COR-L47 (cell line): Measurements from ENCODE around the gene HCRTR1.

Source experiments
- DNase-seq: peaks from one replicate; lab custom pipeline; 2025; lab: John Stamatoyannopoulos, UW

HCRTR1 gene

DNA sequence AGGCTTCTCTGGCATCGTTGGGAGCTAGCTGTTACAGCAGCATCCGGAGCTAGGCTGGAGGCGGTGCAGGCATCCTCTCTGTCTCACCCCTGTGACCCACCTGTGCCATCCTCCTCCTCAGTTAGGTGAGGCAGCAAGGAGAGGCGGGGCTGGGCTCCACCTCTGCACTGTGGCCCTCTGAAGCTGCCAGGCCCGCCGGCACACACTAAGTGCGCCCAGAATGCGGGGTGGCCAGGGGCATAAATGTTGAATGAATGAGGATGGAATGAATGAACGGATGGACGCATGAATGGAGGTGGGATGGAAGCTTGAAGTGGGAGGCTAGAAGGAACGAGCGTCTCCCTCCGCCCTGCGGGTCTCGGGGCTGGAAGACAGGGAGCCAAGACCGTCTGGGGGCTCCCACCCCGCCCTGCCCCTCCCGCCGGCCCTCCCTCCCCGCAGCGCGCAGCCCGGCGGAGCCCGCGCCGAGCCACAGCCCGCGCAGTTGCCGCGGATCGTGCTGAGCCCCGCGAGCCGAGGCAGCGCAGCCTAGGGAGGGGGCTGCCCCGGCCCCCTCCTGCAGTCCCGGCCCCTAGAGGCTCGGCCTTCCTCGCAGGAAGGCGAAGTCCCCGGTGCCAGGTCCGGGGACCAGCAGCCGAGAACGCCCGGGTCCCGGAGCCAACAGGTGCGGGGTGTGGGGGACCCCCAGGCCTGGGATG, at the start of gene HCRTR1:
Gene HCRTR1, plus strand, starts transcription at position 472 of the 698 bp plus-strand sequence. CDS start 1,504 bp downstream, outside the sequence.
- DNase-seq, result no peak

DNA sequence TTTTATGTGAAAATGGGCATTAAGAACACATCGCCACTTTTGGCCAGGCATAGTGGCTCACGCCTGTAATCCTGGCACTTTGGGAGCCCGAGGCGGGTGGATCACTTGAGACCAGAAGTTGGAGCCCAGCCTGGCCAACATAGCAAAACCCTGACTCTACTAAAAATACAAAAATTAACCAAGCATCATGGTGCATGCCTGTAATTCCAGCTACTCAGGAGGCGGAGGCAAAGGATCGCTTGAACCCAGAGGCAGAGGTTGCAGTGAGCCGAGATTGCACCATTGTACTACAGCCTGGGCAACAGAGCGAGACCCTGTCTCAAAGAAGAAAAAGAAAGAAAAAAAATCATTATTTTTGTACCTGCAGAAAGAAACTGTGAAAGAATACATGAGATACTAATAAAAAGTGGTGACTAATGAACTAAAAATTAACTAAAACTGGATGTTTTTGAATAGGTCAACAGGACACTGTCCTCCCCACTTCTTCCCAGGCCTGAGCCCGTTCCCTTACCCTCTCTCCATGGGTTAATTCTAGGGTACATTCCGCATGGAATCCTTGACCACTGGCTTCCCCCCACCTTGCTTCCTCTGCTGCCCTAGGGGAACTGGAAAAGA, 49.4 kb upstream of the HCRTR1 start:
- no peak for DNase-seq

DNA sequence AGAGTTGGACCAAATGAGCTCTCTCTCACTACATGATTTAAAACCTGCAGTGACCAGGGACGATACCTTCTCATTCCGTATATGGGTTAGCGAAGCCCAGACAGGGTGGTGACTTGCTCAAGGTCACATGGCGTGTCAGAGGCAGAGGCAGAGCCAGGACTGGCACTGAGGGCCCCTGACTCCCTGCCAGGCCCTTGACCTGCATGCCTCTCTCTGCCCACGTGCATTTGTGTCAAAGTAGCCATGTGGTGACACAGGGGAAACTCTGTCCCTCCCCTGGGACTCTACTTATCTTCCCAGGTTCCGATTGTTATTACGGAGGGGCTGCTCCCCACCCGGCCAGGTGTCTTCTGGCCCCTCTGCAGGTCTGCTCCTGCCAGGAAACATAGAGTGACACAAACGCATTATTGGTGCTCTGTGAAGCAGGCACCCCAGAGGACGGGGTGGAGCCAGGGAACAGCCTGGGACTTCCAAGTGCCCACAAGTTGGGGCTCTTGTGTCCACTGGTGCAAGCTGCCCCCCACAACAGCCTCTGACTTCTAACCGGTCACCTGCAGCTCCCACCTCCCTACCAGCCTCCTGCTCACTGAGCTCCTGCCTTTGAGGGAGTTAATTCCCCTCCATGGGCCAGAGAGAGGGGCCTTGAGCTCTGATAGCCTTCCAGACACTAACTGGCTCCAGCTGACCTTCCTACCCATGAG, 48.4 kb upstream of the HCRTR1 start:
- DNase-seq, result no peak

DNA sequence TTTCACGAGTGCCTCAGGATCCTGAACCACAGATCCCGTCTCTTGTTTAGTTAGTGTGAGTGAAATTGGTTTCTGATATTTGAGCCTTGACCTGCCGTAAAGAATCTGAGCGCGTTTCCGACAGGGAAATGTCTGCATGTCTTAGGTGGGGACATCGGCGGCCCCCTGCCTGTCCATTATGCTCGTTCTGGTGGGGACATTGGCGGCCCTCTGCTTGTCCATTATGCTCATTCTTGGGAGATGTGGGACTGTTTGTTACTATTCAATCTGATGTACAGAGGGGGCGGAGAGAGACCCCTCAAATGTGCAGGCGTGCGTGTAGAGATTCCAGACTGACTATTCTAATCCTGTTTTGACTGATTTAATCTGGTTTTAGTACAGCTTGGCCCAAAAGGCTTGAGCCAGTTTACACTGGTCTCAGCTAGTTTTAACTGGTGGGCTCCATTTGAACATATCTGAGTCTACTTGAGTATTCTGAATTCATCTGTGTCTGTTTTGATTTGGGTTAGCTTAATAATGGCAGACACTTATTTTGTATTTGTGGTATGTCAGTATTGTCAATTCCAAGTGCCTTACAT, 47.8 kb upstream of the HCRTR1 start:
- DNase-seq, result no peak

DNA sequence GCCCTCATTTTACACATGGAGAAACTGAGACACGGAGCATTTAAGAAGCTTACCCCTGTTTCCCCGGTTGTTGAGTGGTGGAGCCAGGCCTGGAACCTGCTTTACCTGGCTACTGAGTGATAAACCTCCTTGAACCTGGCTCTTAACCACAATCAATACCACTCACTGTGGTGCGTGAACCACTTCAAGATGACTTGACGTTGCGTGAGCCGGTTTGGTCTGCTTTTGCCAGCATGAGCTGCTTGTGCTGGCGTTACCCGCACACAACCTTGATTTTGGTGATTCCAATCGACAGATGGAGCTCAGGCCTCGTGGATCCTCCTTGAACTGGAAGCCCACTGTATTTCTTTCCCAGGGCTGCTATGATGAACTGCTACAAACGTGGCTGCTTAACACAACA, 47.3 kb upstream of the HCRTR1 start:
- DNase-seq, result no peak

DNA sequence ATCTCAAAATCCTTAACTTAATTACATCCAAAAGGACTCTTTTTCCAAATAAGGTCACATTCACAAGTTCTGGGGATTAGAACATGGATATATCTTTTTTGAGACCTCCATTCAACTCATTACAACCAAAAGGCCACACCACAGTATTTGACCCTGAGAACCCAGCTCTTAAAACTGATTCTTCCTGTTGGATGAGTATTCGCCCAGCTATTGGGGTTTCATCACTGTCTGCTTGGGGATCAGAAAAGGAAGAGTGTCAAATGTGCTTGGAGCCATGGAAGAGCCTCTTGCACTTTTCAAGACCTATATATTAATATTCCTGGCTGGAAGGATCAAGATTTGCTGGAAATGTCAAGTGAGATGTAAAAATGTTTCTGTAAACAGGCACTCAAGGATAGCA, 46.6 kb upstream of the HCRTR1 start:
- DNase-seq, result no peak

DNA sequence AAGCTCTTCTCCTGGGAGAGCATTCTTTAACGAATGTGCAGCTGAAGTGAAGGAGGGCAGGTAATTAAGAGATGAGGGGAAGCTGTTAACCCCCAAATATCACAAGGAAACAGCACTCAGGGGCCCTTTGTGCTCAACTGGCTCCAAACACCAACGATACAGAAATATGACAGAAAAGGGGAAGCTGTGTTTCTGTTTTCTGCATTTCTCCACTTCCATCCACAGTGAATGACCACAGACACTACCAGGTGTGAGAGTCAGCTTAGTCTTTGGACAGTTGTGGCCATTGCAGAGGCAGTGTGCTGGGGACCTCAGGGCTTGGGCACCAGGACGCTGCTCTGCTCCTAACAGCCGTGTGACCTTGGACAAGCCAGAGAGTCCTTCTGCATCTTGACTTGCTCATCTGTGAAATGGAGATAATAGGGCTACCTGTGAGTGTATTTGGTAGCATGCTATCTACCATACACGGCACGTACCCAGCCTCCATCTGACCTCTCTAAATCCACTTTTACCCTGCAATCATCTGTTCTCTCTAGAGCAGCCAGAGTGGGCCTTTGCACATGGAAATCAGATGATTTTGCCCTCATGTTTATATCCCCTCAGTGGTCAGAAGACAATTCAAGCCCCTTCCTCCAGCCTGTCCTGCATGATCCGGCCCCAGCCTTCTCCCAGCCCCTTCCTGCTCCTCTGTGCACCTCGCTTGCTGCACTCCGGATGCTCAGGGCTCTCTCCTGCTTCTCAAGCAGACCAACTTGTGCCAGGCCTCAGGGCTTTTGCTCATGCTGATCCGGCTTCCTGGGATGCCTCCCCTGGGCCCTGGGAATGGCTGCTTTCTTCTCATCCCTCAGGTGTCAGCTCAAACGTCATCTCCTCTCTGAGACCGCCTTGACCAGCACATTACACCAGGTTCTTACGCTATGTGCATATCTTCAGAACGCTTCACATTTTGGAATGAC, 45.9 kb upstream of the HCRTR1 start:
- no peak for DNase-seq

DNA sequence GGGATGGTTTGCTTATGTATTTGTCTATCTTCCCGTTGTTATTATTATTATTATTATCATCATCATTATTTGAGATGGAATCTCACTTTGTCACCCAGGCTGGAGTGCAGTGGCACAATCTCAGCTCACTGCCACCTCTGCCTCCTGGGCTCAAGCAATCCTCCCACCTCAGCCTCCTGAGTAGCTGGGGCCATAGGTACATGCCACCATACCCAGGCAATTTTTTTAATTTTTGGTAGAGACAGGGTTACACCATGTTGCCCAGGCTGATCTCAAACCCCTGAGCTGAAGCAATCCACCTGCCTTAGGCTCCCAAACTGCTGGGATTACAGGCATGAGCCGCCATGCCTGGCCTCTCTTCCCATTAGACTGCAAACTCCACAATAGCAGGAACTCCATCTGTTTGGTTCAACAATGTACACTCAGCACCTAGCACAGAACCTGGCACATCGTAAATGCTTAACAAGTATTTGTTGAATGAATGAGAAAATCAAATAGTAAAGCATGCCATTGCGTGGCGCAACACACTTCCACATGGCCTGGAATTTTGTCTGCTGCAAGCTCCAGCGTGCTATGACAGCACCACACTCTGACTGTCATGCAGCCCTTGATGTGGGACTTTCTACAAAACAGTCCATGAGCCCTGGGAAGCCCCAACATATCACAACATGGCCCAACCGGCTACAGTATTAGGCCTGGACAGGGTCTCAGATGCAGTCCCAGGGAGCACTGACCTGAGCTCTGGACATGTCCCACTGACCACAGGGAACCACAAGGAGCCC, 45.0 kb upstream of the HCRTR1 start:
- no peak for DNase-seq

DNA sequence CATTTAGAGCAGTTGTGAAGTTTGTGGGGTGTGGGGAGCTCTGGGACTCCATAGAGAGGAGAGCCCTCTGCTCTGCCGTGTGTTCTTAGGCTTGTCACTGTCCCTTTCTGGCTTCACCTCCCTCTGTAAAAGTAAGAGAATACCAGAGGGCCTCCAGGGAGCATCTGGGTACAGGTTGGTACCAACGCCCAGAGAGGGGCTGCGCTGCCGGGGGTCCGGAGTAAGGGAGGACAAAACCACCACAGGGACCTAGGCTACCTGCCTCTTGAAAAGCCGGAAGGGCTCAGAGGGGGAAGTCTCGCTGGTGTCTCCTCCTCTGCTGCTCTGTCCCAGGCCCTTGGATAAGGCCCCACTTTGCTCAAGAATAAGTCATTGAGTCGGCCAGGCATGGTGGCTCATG, 44.2 kb upstream of the HCRTR1 start:
- DNase-seq, result no peak

DNA sequence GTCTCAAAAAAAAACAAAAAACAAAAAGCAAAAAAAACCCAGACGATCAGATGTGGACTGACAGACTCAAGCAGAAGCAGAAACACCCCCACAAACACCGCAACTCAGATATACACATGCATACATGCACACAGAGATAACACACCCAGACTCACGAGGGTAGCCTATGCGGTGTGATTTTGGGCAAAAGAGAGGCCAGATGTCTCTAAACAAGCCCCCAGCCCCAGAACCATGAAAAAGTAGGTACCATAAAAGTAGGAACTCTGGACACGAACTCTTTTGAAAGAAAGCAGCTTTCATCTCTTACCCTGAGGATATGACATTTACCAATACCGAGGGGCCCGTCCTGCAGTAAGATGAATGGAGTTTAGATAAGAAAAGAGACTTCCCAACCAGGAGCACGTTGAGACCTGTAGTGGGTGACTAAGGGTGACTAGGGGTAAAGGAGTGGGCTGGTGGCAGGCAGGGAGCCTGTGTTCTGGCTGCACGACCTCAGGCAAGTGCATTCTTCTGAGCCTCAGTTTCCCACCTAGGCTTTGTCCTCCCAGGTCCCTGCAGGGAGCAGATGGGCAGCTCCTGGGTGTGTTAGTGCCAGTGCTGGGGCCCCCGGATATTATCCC, 42.6 kb upstream of the HCRTR1 start:
- no peak for DNase-seq

DNA sequence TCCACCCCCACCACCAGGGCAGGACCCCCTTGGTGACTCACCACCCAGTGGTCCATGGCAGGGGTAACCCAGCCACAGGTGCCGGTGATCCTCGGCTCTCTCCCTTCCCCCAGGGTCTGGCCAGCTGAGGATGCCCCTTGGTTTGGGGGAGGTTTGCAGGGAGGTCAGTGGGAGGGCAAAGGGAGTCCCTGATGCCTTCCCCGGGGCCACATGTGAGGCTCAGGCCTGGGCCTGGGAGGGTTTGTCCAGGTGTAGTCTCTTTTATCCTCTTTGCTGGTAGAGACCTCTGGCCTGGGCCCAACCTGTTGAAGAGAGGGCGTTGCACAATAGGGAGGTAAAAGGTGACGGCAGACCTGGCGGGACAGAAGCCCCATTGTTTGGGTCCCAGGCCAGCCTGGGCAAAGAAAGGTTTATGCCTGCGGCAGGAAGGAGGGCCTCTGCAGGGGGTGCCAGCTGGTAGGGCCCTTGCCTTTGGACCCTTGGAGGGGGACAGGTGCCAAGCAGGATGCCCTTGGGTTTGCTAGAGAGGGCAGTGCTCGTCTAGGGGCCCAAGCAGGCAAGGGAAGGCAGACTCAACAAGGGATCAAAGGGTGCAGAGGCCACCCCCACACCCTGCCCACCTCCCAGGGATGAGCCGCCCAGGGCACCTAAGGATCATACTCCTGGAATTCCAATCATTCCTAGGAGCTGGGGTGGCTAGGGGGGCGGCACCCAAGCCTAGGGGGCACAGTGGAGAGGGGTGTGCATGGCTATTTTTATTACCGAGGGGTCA, 41.9 kb upstream of the HCRTR1 start:
- DNase-seq, result no peak

DNA sequence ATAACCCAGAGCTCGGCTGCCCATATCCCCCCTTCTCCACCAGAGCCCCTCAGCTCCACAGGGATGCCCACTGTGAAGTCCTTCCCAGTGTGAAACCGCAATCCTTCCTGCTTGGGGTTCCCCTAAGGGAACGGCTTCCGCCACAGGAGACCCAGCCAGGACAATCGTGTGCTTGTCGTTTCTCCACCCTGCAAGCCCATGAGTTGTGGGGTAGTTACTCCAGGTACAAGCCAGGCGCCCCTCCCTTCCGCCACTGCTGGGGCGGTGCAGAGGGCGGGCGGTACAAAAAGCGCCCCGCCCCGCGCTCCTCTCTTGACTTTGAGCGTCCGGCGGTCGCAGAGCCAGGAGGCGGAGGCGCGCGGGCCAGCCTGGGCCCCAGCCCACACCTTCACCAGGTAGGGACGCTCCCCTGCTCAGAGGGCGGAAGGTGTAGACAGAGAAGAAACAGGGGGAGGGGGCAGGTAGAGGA, 41.3 kb upstream of the HCRTR1 start, which contains the start of gene TINAGL1:
Gene TINAGL1, plus strand, starts transcription at position 315 of the 469 bp plus-strand sequence. CDS start 634 bp downstream, outside the sequence.
- no peak for DNase-seq

DNA sequence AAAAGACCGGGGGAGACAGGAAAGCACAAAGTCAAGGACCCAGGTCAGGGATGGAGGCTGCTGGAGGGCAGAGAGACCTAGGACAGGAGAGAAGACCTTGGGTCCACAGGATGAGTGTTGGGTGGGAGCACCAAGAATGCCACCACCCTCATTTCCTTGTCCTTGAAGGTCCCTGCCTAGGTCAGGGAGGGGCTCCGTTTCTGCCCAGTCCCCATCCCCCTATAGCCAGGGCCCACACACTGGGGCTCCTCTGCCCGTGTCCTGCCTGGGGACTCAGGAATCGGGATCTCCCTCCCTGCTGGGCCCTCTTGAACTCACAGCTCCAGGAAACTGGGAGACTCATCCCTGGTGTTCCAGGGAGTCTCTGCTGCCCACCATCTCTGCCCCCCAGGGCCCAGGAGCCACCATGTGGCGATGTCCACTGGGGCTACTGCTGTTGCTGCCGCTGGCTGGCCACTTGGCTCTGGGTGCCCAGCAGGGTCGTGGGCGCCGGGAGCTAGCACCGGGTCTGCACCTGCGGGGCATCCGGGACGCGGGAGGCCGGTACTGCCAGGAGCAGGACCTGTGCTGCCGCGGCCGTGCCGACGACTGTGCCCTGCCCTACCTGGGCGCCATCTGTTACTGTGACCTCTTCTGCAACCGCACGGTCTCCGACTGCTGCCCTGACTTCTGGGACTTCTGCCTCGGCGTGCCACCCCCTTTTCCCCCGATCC, 40.6 kb upstream of the HCRTR1 start:
- DNase-seq, result no peak

DNA sequence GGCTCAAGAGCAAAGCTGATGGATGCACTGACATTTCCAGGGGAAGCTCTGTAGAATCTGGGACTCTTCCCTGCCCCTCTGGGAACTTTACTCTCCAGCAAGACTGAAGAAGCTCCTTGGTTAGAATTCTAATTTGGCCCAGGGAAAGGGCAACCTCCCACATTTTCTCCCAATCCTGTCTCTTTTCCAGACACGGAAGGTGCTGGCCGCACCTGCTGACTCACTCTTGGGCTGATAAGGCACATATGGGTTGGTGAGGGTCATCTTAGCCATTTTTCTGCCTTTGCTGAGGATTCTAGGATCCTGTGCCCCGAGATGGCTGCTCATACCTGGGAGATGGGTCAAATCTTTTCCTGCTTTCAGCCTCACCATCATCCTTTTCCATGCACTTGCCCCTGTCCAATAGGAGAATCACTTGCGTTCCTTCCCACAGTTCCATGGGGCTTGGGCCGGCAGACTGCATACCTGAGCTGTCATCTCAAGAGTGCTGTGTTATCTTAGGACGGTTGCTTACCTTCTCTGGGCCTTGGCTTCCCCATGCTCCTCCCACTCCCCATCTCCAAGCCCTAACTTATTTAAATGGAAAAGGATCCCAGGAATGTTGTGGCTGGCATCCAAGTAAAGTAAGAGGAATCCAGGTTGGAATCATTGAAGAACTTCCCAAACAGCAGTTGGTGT, 39.8 kb upstream of the HCRTR1 start:
- no peak for DNase-seq

DNA sequence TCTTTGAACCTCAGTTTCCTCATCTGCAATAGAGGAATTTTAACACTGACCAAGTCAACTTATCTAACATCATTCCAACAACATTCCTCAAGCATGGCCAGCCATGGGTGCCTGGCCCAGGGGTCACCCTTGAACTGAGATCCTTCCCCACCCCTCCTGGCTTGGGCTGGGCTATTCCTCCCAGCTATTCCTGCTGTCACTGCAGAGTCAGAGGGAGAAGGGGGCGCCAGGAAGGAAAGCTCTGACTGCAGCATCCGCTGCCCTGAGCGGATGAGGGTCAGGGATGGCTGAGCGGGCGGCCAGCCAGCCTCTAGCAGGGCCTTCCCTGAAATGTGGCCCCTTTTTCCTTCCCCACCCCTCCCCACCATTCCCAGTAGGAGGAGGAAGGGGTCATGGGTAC, 38.1 kb upstream of the HCRTR1 start:
- no peak for DNase-seq

DNA sequence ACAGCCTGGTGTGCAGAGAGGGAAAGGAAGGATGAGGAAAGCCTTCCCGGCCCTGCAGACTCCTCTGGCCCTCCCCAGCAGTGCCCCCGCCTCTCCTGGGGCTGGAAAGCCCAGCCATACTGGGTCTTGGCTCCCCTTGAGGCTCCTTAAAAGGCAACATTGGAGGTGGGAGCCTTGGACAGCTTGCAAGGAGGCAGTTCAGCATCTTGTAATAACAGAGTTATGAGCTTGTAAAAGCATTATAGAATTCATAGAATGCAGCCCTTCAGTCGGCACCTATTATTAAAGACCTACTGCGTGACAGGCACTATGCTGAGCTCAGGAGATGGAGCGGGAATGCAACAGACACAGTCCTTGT, 37.0 kb upstream of the HCRTR1 start:
- DNase-seq, result no peak

DNA sequence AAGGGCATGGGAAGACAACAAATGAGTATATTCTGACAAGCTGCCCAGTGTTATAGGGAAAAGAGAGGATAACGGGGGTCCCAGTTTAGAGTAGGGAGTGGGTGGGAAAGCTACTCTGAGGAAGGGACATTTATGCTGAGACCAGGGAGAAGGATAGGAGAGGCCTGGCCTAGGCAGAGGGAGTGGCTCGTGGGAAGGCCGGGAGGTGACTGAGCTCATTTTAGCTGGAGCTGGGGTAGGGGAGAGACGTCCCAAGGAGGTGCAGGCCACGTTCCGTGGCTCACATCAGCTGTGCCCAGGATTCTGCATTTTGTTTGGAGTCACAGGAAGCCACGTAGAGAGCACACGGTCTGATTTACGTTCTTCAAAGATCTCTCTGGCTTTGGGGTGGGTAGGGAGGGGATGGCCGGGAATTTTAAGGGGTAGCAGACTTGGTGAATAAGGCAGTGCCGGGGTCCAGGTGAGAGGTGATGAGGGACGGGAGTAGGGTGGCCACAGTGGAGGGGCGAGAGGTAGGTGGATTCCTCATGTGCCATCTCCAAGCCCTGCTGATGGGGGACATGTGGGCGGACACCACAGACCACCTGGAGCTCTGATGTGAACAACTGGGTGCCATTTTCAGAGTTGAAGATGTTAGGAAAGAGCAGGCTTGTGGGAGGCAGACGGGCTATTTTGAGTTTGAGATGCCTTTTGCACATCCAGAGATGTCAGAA, 36.4 kb upstream of the HCRTR1 start:
- DNase-seq, result no peak
